GM18507 (cell line): ENCODE data around the gene COQ8B.
"Not testable (repeated sequence)": the region's sequence is repeated elsewhere in the genome, so short reads cannot be mapped to it uniquely, and the experiment has no call there.

Source experiments
- DNase-seq: peaks from one replicate; pipeline ENCODE4 v3.0.0; 2011; ENCODE audit warnings: low read depth; ENCODE audit not compliant: insufficient read length; ENCODE audit errors: extremely low spot score
- FAIRE-seq: peaks from 2 replicates; lab custom pipeline; 2011; peaks lifted over from hg19 to GRCh38; lab: Jason Lieb, UNC

Gene COQ8B

GRCh38 chr19:40649903-40650675, 66.6 kb downstream of the COQ8B start:
- FAIRE-seq, result not testable (repeated sequence)

GRCh38 chr19:40646743-40647254, 69.9 kb downstream of the COQ8B start:
- FAIRE-seq, result no peak
- DNase-seq, result no peak

More at GRCh38 chr19:40649903-40650675, 66.6 kb downstream of the COQ8B start:
- DNase-seq, result not testable (repeated sequence)

- DNase-seq, result no peak
- no peak for FAIRE-seq
Observed at GRCh38 chr19:40642757-40643305, 73.9 kb downstream of the COQ8B start.

GRCh38 chr19:40642051-40642706, 74.5 kb downstream of the COQ8B start:
- FAIRE-seq (no peak), DNase-seq (no peak)
